Measurements from ENCODE around the gene COL27A1.

COL27A1 gene

GRCh38 chr9:114286146-114286679, 130.9 kb downstream of the COL27A1 start:
- no peak for DNase-seq (ENCODE audit: low read depth in 2 of 2)

GRCh38 chr9:114287001-114287762, 131.8 kb downstream of the COL27A1 start:
- DNase-seq (ENCODE audit: low read depth in 2 of 2) = no peak

GRCh38 chr9:114287763-114288192, 132.4 kb downstream of the COL27A1 start:
- no peak for DNase-seq (ENCODE audit: low read depth in 2 of 2)

- no peak for DNase-seq (ENCODE audit: low read depth in 2 of 2)
Observed at GRCh38 chr9:114288193-114289091, 133.1 kb downstream of the COL27A1 start.

- DNase-seq (ENCODE audit: low read depth in 2 of 2) = no peak
Observed at GRCh38 chr9:114289106-114289505, 133.8 kb downstream of the COL27A1 start.

GRCh38 chr9:114289571-114290481, 134.5 kb downstream of the COL27A1 start:
- no peak for DNase-seq (ENCODE audit: low read depth in 2 of 2)

GRCh38 chr9:114290561-114290986, 135.2 kb downstream of the COL27A1 start:
- DNase-seq (ENCODE audit: low read depth in 2 of 2) = no peak

- peak; percentile 27 to 34 for DNase-seq (ENCODE audit: low read depth in 2 of 2)
Observed at GRCh38 chr9:114291064-114291474, 135.7 kb downstream of the COL27A1 start.

GRCh38 chr9:114291886-114292590, 136.7 kb downstream of the COL27A1 start:
- no peak for DNase-seq (ENCODE audit: low read depth in 2 of 2)

- no peak for DNase-seq (ENCODE audit: low read depth in 2 of 2)
Observed at GRCh38 chr9:114294664-114295063, 139.3 kb downstream of the COL27A1 start.

- no peak for DNase-seq (ENCODE audit: low read depth in 2 of 2)
Observed at GRCh38 chr9:114296338-114296737, 141.0 kb downstream of the COL27A1 start.

- no peak for DNase-seq (ENCODE audit: low read depth in 2 of 2)
Observed at GRCh38 chr9:114299286-114300152, 144.2 kb downstream of the COL27A1 start.

- no peak for DNase-seq (ENCODE audit: low read depth in 2 of 2)
Observed at GRCh38 chr9:114300153-114300845, 145.0 kb downstream of the COL27A1 start.

GRCh38 chr9:114300846-114301797, 145.8 kb downstream of the COL27A1 start:
- no peak for DNase-seq (ENCODE audit: low read depth in 2 of 2)

- DNase-seq (ENCODE audit: low read depth in 2 of 2) = no peak
Observed at GRCh38 chr9:114301798-114302565, 146.6 kb downstream of the COL27A1 start.

GRCh38 chr9:114302727-114303126, 147.4 kb downstream of the COL27A1 start:
- DNase-seq (ENCODE audit: low read depth in 2 of 2) = no peak

- DNase-seq (ENCODE audit: low read depth in 2 of 2) = no peak
Observed at GRCh38 chr9:114303571-114303970, 148.2 kb downstream of the COL27A1 start.
